ENCODE data around the gene CD38.

GRCh38 chr4:15740764-15741404, 37.2 kb upstream of the CD38 start:
- no peak for TF ChIP-seq POLR2AphosphoS5 (IDR thresholded peaks at IDR 0.05; ENCODE audit: low read depth, low read length)
- no peak for TF ChIP-seq POLR2A (IDR thresholded peaks at IDR 0.05; ENCODE audit: low read depth, low read length)

All from GM12891 (cell line).